GM23248 (cell line): ENCODE results near the gene SYT1. TPM values are rescaled to one million over a fixed set of nuclear protein-coding genes. Genes with fewer than 3 reads are reported as not detected.

Experiments used
- DNase-seq: peaks from one replicate; pipeline ENCODE4 v3.0.0-alpha.2; 2015
- H2AFZ ChIP-seq: fragments of 200-600 bp; sonication (generic); 2 replicates; pipeline ENCODE4 v1.6.1; 2016; ENCODE audit warnings: antibody characterized with exemption
- H3F3A ChIP-seq: fragments of 200-600 bp; sonication (generic); 2 replicates; pipeline ENCODE4 v1.6.1; 2016; ENCODE audit warnings: mild to moderate bottlenecking, antibody characterized with exemption, mixed run types; ENCODE audit not compliant: insufficient read depth
- H3K27ac ChIP-seq: fragments of 200-600 bp; sonication (generic); 2 replicates; pipeline ENCODE4 v1.5.1; 2016; ENCODE audit warnings: mild to moderate bottlenecking
- H3K27me3 ChIP-seq: fragments of 200-600 bp; sonication (generic); replicated peaks from 2 replicates; pipeline ENCODE4 v1.6.1; 2016; ENCODE audit warnings: mild to moderate bottlenecking; ENCODE audit not compliant: insufficient read depth
- H3K36me3 ChIP-seq: fragments of 200-600 bp; sonication (generic); 2 replicates; pipeline ENCODE4 v1.6.1; 2016; ENCODE audit warnings: low read depth, mild to moderate bottlenecking
- H3K4me1 ChIP-seq: fragments of 200-600 bp; sonication (generic); 2 replicates; pipeline ENCODE4 v1.6.1; 2016; ENCODE audit warnings: mild to moderate bottlenecking; ENCODE audit not compliant: insufficient read depth
- H3K4me2 ChIP-seq: fragments of 200-600 bp; sonication (generic); one replicate; pipeline ENCODE4 v1.6.1; 2016; ENCODE audit warnings: mild to moderate bottlenecking; ENCODE audit not compliant: unreplicated experiment
- H3K4me3 ChIP-seq: fragments of 200-600 bp; sonication (generic); 2 replicates; pipeline ENCODE4 v1.5.1; 2016; ENCODE audit warnings: mild to moderate bottlenecking
- H3K79me2 ChIP-seq: fragments of 200-600 bp; sonication (generic); 2 replicates; pipeline ENCODE4 v1.6.1; 2016; ENCODE audit warnings: mild to moderate bottlenecking; ENCODE audit not compliant: insufficient read depth
- H3K9ac ChIP-seq: fragments of 200-600 bp; sonication (generic); 2 replicates; pipeline ENCODE4 v1.6.1; 2016; ENCODE audit warnings: mild to moderate bottlenecking
- H3K9me2 ChIP-seq: fragments of 200-600 bp; sonication (generic); 2 replicates; pipeline ENCODE4 v1.6.1; 2016; ENCODE audit warnings: mixed run types, mild to moderate bottlenecking, moderate library complexity; ENCODE audit not compliant: insufficient read depth
- H3K9me3 ChIP-seq: fragments of 200-600 bp; sonication (generic); one replicate; pipeline ENCODE4 v1.6.1; 2017; ENCODE audit warnings: low read depth
- H4K20me1 ChIP-seq: fragments of 200-600 bp; sonication (generic); 2 replicates; pipeline ENCODE4 v1.6.0; 2016; ENCODE audit not compliant: insufficient read depth
- EZH2 ChIP-seq: fragments of 200-600 bp; sonication (generic); IDR thresholded peaks from 2 replicates; pipeline ENCODE4 v1.6.1; 2018; ENCODE audit warnings: antibody characterized with exemption, mild to moderate bottlenecking; ENCODE audit not compliant: insufficient read depth, poor library complexity, severe bottlenecking
- EZH2phosphoT487 ChIP-seq: fragments of 200-600 bp; sonication (generic); IDR thresholded peaks from 2 replicates; pipeline ENCODE4 v1.6.1; 2018; ENCODE audit warnings: antibody characterized with exemption, moderate library complexity, mild to moderate bottlenecking, low read depth; ENCODE audit not compliant: insufficient read depth
- WGBS, 2 experiments: methylation state at CpG; one replicate each; pipeline ENCODE4 v1.1.6; 2015 to 2017; ENCODE audit warnings: low lambda C conversion rate in 2 of 2, low coverage in 1 of 2; ENCODE audit errors: missing lambda C conversion rate in 2 of 2; 5-methylcytosine and 5-hydroxymethylcytosine counted together
- in situ Hi-C: fragments of 300-500 bp; cut with MboI; formaldehyde crosslinking; loops from 2 replicates; pipeline ENCODE4 v1.15.0; 2020
- polyA plus RNA-seq: library from polyadenylated mRNA; unstranded; fragments of >200 nt; fragmentation: Nextera tagmentation; extraction: Ambion mirVana; gene quantifications from 2 replicates; pipeline ENCODE4 v1.2.1, GENCODE V29; 2016
- total RNA-seq: library from RNA; depleted of rRNA; stranded (reverse); fragments of >200 nt; shearing (Covaris generic); gene quantifications from 2 replicates; pipeline ENCODE4 v1.2.3, GENCODE V29; 2014

Gene SYT1
- total and polyA plus RNA-seq, 2 experiments from 2014 or later = 1.7 to 2.4 TPM

DNA sequence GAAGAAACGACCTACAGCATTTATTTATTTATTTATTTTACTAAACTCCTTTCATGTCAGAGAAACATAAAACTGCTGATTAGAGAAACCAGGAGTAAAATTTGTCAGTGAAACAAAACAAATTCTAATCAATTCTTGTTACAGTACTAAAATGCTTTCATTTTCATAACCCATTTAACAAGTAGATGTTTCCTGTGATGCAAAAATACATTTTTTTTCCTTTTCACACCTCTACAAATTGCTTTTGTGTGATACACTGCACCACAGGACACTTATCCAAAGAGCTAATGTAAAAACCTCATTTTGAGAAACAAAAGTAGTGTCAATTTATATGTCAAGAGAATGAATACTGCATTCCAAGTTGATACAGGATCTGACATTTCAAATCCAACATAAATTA, 155.1 kb downstream of the SYT1 start:
- in situ Hi-C loops = no loop called here
- H4K20me1 ChIP-seq = no peaks in the 10 kb centered on the region
- H3K9ac ChIP-seq = no peak overlapping the region
- no peaks in the 10 kb centered on the region for H3K79me2 ChIP-seq
- 93 to 96% methylated on average over 1 of the region's 1 CpG for WGBS, 2 experiments
- TF ChIP-seq EZH2 (no peak), EZH2phosphoT487 (no peak)
- no peaks in the 10 kb centered on the region for H3K27me3 ChIP-seq
- H3F3A ChIP-seq = no peaks in the 10 kb centered on the region
- no peak overlapping the region for H3K27ac ChIP-seq
- no peaks in the 10 kb centered on the region for H3K4me1 ChIP-seq
- H2AFZ ChIP-seq = no peak overlapping the region
- no peaks in the 10 kb centered on the region for H3K9me2 ChIP-seq
- no peaks in the 10 kb centered on the region for H3K9me3 ChIP-seq
- H3K36me3 ChIP-seq = no peaks in the 10 kb centered on the region
- no peak overlapping the region for H3K4me2 ChIP-seq
- H3K4me3 ChIP-seq = no peak overlapping the region
- DNase-seq = no peak

DNA sequence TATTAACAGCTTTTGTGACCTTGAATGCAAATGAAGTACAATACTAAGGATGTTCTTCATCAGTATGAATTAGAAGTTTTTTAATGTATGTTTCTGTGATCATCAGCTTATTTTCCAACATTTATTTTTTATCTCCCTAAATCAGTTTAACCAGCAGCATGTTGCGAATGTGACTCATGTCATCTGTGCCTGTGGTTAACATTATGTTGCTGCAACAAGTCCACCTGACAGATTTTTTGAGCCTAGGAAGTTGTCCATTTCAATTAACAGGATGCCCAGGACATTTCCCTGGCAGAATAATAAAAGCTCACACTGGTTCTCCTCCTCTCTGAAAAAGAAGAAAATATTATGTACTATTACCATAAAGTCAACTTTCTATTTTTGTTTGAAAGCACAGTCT, 155.5 kb downstream of the SYT1 start:
- H3K4me1 ChIP-seq = no peaks in the 10 kb centered on the region
- H3K4me3 ChIP-seq = no peak overlapping the region
- TF ChIP-seq EZH2 (no peak), EZH2phosphoT487 (no peak)
- no peaks in the 10 kb centered on the region for H3K9me2 ChIP-seq
- H3K36me3 ChIP-seq = no peaks in the 10 kb centered on the region
- H3K9me3 ChIP-seq = no peaks in the 10 kb centered on the region
- WGBS, 2 experiments = 97 to 100% methylated on average over 1 of the region's 1 CpG
- no peak for DNase-seq
- no peaks in the 10 kb centered on the region for H3F3A ChIP-seq
- H4K20me1 ChIP-seq = no peaks in the 10 kb centered on the region
- no peaks in the 10 kb centered on the region for H3K79me2 ChIP-seq
- H3K27me3 ChIP-seq = no peaks in the 10 kb centered on the region
- H2AFZ ChIP-seq = no peak overlapping the region
- no peak overlapping the region for H3K4me2 ChIP-seq
- no peak overlapping the region for H3K9ac ChIP-seq
- in situ Hi-C loops = no loop called here
- no peak overlapping the region for H3K27ac ChIP-seq

DNA sequence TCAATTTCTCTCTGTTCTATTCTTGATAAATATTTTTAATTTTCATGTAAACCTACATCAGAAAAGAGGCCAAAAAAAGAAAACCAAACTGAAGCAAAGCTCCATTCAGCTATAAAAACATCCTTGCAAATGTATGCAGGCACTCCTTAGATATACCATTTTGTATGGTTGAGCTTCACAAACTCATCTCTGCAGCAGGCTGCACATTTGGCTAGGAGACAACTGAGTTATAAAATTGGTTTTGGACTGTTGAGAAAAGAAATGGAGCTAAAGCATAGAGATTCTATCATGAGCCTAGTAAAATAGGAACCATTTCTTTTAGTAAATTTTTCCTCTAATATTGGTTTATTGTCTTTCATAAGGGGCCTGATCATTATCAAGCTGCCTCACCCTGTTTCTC, 156.4 kb downstream of the SYT1 start:
- TF ChIP-seq EZH2phosphoT487 (no peak), EZH2 (no peak)
- no peaks in the 10 kb centered on the region for H4K20me1 ChIP-seq

GRCh38 chr12:79023261-79023660, 158.7 kb downstream of the SYT1 start:
- Histone ChIP-seq H2AFZ (no peak overlapping the region), H4K20me1 (no peaks in the 10 kb centered on the region), H3K36me3 (no peaks in the 10 kb centered on the region), H3K27ac (no peak overlapping the region), H3F3A (no peaks in the 10 kb centered on the region), H3K9ac (no peak overlapping the region), H3K79me2 (no peaks in the 10 kb centered on the region), H3K4me3 (no peak overlapping the region), H3K4me1 (no peaks in the 10 kb centered on the region), H3K9me2 (no peaks in the 10 kb centered on the region), H3K27me3 (no peaks in the 10 kb centered on the region), H3K4me2 (no peak overlapping the region), H3K9me3 (no peaks in the 10 kb centered on the region)
- in situ Hi-C loops = no loop called here
- no peak for TF ChIP-seq EZH2
- 0 to 6% methylated on average over 1 of the region's 1 CpG for WGBS, 2 experiments
- DNase-seq = no peak

More for the DNA sequence above, 156.4 kb downstream of the SYT1 start:
- H3F3A ChIP-seq = no peaks in the 10 kb centered on the region
- in situ Hi-C loops = no loop called here
- no peaks in the 10 kb centered on the region for H3K27me3 ChIP-seq
- H3K4me2 ChIP-seq = no peak overlapping the region
- H3K9me3 ChIP-seq = no peaks in the 10 kb centered on the region
- H3K9ac ChIP-seq = no peak overlapping the region
- no peak for DNase-seq
- H3K4me3 ChIP-seq = no peak overlapping the region
- H3K36me3 ChIP-seq = no peaks in the 10 kb centered on the region
- no peak overlapping the region for H2AFZ ChIP-seq
- H3K4me1 ChIP-seq = no peaks in the 10 kb centered on the region
- no peaks in the 10 kb centered on the region for H3K79me2 ChIP-seq
- H3K9me2 ChIP-seq = no peaks in the 10 kb centered on the region
- no peak overlapping the region for H3K27ac ChIP-seq

DNA sequence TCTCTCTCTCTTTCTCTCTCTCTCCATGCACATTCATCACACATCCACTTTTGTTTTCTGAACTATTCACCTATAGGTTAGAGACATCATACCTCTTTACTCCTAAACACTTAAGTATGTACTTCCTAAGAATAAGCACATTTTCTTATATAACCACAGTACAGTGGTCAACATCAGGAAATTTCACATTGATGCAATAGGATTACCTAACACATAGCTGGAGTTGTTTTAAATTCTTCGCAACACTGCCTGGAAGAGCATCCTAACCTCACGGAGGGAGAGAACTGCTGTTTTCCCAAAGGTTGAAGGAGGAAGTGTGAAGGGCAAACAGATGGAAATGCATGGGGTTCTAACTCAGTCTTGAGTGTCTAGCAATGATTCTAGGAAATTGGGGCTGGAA, 159.2 kb downstream of the SYT1 start:
- Histone ChIP-seq H3K9me3 (no peaks in the 10 kb centered on the region), H4K20me1 (no peaks in the 10 kb centered on the region), H3K9ac (no peak overlapping the region), H3K9me2 (no peaks in the 10 kb centered on the region), H3F3A (no peaks in the 10 kb centered on the region), H3K4me3 (no peak overlapping the region), H3K36me3 (no peaks in the 10 kb centered on the region), H3K4me2 (no peak overlapping the region), H3K27me3 (no peaks in the 10 kb centered on the region), H2AFZ (no peak overlapping the region), H3K79me2 (no peaks in the 10 kb centered on the region), H3K27ac (no peak overlapping the region), H3K4me1 (no peaks in the 10 kb centered on the region)
- 67% methylated on average over 2 of the region's 2 CpGs for WGBS, 2 experiments
- no peak for DNase-seq
- TF ChIP-seq EZH2 = no peak
- no peak for TF ChIP-seq EZH2phosphoT487
- in situ Hi-C loops = no loop called here
